Astrocyte (in vitro differentiated cells and primary cell): ENCODE measurements around the gene ARIH1. TPM values are rescaled to one million over a fixed set of nuclear protein-coding genes. Genes with fewer than 3 reads are reported as not detected.
"Not testable (repeated sequence)": the region's sequence is repeated elsewhere in the genome, so short reads cannot be mapped to it uniquely, and the experiment has no call there.

ENCODE experiments used
- DNase-seq: peaks from one replicate; pipeline ENCODE4 v3.0.0-alpha.2; 2010; ENCODE audit warnings: low read depth
- FAIRE-seq: peaks from 2 replicates; lab custom pipeline; 2011; peaks lifted over from hg19 to GRCh38; lab: Jason Lieb, UNC
- H2AFZ ChIP-seq: 2 replicates; pipeline ENCODE4 v1.6.0; 2012; ENCODE audit warnings: low read depth, low read length, inconsistent platforms
- H3K27ac ChIP-seq: 2 replicates; pipeline ENCODE4 v1.5.1; 2011; ENCODE audit warnings: low read depth, low read length, inconsistent platforms
- H3K27me3 ChIP-seq: 2 replicates; pipeline ENCODE4 v1.6.0; 2011; ENCODE audit warnings: low read length, inconsistent platforms; ENCODE audit not compliant: insufficient read depth
- H3K36me3 ChIP-seq: 2 replicates; pipeline ENCODE4 v1.5.1; 2011; ENCODE audit warnings: low read length, inconsistent platforms; ENCODE audit not compliant: insufficient read depth
- H3K4me1 ChIP-seq: 2 replicates; pipeline ENCODE4 v1.5.1; 2011; ENCODE audit warnings: low read length, inconsistent platforms; ENCODE audit not compliant: insufficient read depth
- H3K4me2 ChIP-seq: 2 replicates; pipeline ENCODE4 v1.6.0; 2012; ENCODE audit warnings: low read length, inconsistent platforms
- H3K4me3 ChIP-seq: 2 replicates; pipeline ENCODE4 v1.5.1; 2011; ENCODE audit warnings: low read depth, mild to moderate bottlenecking, low read length, inconsistent platforms; ENCODE audit not compliant: insufficient read depth
- H3K79me2 ChIP-seq: 2 replicates; pipeline ENCODE4 v1.6.0; 2012; ENCODE audit warnings: mild to moderate bottlenecking, low read length, inconsistent platforms; ENCODE audit not compliant: insufficient read depth
- H3K9ac ChIP-seq: 2 replicates; pipeline ENCODE4 v1.6.0; 2012; ENCODE audit warnings: mild to moderate bottlenecking, low read length, inconsistent platforms
- H3K9me3 ChIP-seq: 2 replicates; pipeline ENCODE4 v1.5.1; 2012; ENCODE audit warnings: low read depth, mild to moderate bottlenecking, low read length, inconsistent platforms; ENCODE audit not compliant: insufficient read depth
- H4K20me1 ChIP-seq: 2 replicates; pipeline ENCODE4 v1.6.0; 2012; ENCODE audit warnings: low read length, inconsistent platforms; ENCODE audit not compliant: insufficient read depth
- H3K27ac Mint-ChIP-seq: one replicate; pipeline ENCODE4 v1.8.0; 2021; ENCODE audit warnings: mild to moderate bottlenecking, mixed read lengths; ENCODE audit not compliant: unreplicated experiment
- H3K27me3 Mint-ChIP-seq: one replicate; pipeline ENCODE4 v1.8.0; 2021; ENCODE audit warnings: low read depth, mixed read lengths; ENCODE audit not compliant: unreplicated experiment
- H3K36me3 Mint-ChIP-seq: one replicate; pipeline ENCODE4 v1.8.0; 2021; ENCODE audit warnings: low read depth, mixed read lengths; ENCODE audit not compliant: unreplicated experiment
- H3K4me1 Mint-ChIP-seq: one replicate; pipeline ENCODE4 v1.8.0; 2021; ENCODE audit warnings: low read depth, mixed read lengths; ENCODE audit not compliant: unreplicated experiment
- H3K4me3 Mint-ChIP-seq: one replicate; pipeline ENCODE4 v1.8.0; 2021; ENCODE audit warnings: mild to moderate bottlenecking, moderate library complexity, mixed read lengths; ENCODE audit not compliant: unreplicated experiment
- H3K9me3 Mint-ChIP-seq: one replicate; pipeline ENCODE4 v1.8.0; 2021; ENCODE audit warnings: mild to moderate bottlenecking, mixed read lengths; ENCODE audit not compliant: unreplicated experiment
- CTCF ChIP-seq: IDR thresholded peaks from 2 replicates; pipeline ENCODE4 v1.5.1; 2011; ENCODE audit warnings: low read depth, mild to moderate bottlenecking, inconsistent platforms, low read length, moderate library complexity; ENCODE audit not compliant: insufficient read depth
- EZH2 ChIP-seq: IDR thresholded peaks from 2 replicates; pipeline ENCODE4 v1.6.1; 2012; ENCODE audit warnings: mild to moderate bottlenecking, low read length, inconsistent platforms; ENCODE audit not compliant: insufficient read depth
- total RNA-seq: library from RNA; stranded (reverse); gene quantifications from 2 replicates; pipeline ENCODE4 v1.2.1, GENCODE V29; 2021

Gene ARIH1
- total RNA-seq, 1 donor from 2014 or later, result 212 TPM

DNA sequence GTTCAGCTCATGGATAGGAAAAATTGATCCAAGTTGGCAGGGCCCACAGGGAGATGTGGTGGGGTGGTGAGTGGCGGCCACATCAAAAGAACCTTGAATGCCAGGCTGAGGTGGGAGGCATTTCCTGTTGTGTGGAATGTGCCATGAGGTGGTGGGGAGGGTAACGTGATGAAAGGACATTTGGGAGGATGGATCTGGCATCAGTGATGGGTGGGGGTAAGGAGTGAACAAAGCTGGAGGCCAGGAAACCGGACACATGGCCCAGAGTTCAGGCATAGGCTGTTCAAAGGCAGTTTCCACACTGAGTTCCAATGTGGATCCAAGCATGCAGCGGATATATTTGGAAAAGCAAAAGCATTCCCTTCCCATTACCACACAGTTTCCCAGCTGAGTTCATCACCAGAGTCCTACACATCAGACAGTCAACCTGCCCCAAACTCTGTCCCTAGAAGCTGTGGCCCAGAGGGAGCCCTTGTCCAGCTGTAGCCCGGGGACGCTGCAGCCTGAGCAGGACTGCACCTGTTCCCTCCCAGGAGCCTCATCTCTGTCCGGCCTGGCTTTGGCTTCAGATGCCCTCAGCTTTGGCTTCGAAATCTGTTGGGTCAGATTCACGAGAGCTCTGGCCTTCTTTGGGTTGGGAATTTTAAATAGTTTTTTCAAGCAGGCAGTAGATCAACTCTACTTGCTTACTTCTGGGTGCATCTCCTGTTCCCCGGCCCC, 142.5 kb downstream of the ARIH1 start:
- peaks cover 12% of the 10 kb centered on the region for H3K4me1 Mint-ChIP-seq
- no peak overlapping the region for H3K9ac ChIP-seq
- no peak overlapping the region for H3K4me2 ChIP-seq
- no peaks in the 10 kb centered on the region for H3K79me2 ChIP-seq
- DNase-seq (no peak), FAIRE-seq (no peak)
- no peaks in the 10 kb centered on the region for H3K27me3 ChIP-seq
- no peak overlapping the region for H3K4me3 ChIP-seq
- no peaks in the 10 kb centered on the region for H3K27me3 Mint-ChIP-seq
- H2AFZ ChIP-seq, result no peak overlapping the region
- no peaks in the 10 kb centered on the region for H3K4me1 ChIP-seq
- H3K27ac ChIP-seq, result no peak overlapping the region
- TF ChIP-seq EZH2 (no peak), CTCF (no peak)
- no peak overlapping the region for H3K27ac Mint-ChIP-seq
- H3K9me3 ChIP-seq, result no peaks in the 10 kb centered on the region
- no peak overlapping the region for H3K4me3 Mint-ChIP-seq
- H3K36me3 ChIP-seq, result no peaks in the 10 kb centered on the region
- peaks cover 2% of the 10 kb centered on the region for H3K36me3 Mint-ChIP-seq
- H3K9me3 Mint-ChIP-seq, result no peaks in the 10 kb centered on the region
- no peaks in the 10 kb centered on the region for H4K20me1 ChIP-seq

GRCh38 chr15:72623854-72624253, 149.7 kb downstream of the ARIH1 start:
- not testable (repeated sequence) for DNase-seq, H3K4me3 Mint-ChIP-seq, H3K9me3 Mint-ChIP-seq, H3K36me3 ChIP-seq, H3K79me2 ChIP-seq, H3K27me3 Mint-ChIP-seq, H2AFZ ChIP-seq, H3K27ac ChIP-seq, H3K27me3 ChIP-seq, H3K4me1 Mint-ChIP-seq, H3K27ac Mint-ChIP-seq, H4K20me1 ChIP-seq, H3K4me1 ChIP-seq, H3K9me3 ChIP-seq, H3K9ac ChIP-seq, H3K4me3 ChIP-seq, FAIRE-seq, H3K36me3 Mint-ChIP-seq, H3K4me2 ChIP-seq

DNA sequence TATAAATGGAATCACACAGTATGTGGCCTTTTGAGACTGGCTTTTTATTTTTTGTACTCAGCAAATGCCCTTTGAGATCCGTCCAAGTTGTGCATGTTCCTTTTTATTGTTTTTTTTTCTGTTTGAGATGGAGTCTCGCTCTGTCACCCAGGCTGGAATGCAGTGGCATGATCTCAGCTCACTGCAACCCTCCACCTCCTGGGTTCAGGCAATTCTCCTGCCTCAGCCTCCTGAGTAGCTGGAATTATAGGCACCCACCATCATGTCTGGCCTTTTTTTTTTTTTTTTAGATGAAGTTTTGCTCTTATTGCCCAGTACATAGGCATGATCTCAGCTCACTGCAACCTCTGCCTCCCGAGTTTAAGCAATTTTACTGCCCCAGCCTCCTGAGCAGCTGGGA, 152.0 kb downstream of the ARIH1 start:
- not testable (repeated sequence) for H3K4me2 ChIP-seq, H3K27ac ChIP-seq, H3K9me3 Mint-ChIP-seq, H3K4me1 Mint-ChIP-seq, H3K9me3 ChIP-seq, FAIRE-seq, H3K4me3 Mint-ChIP-seq, H3K79me2 ChIP-seq, H4K20me1 ChIP-seq, H3K27ac Mint-ChIP-seq, H3K36me3 Mint-ChIP-seq, DNase-seq, H3K9ac ChIP-seq, H3K4me1 ChIP-seq, H3K4me3 ChIP-seq, H2AFZ ChIP-seq, H3K27me3 ChIP-seq, H3K36me3 ChIP-seq
- H3K27me3 Mint-ChIP-seq, result peaks cover 10% of the 10 kb centered on the region

- not testable (repeated sequence) for H3K27ac Mint-ChIP-seq, H3K36me3 ChIP-seq, H3K9ac ChIP-seq, H3K36me3 Mint-ChIP-seq, H3K27me3 Mint-ChIP-seq, H3K4me3 Mint-ChIP-seq, H3K4me3 ChIP-seq, H3K79me2 ChIP-seq, H3K4me1 ChIP-seq, FAIRE-seq, H2AFZ ChIP-seq, H3K27me3 ChIP-seq, H3K27ac ChIP-seq, H4K20me1 ChIP-seq, H3K4me2 ChIP-seq, H3K9me3 Mint-ChIP-seq, H3K4me1 Mint-ChIP-seq, H3K9me3 ChIP-seq, DNase-seq
Observed at GRCh38 chr15:72628249-72629067, 154.3 kb downstream of the ARIH1 start.

GRCh38 chr15:72629068-72629570, 155.0 kb downstream of the ARIH1 start:
- H3K27ac Mint-ChIP-seq, result not testable (repeated sequence)

More at GRCh38 chr15:72629068-72629570, 155.0 kb downstream of the ARIH1 start:
- not testable (repeated sequence) for H3K9me3 Mint-ChIP-seq, DNase-seq, H3K27me3 ChIP-seq, H3K4me1 Mint-ChIP-seq, H2AFZ ChIP-seq, FAIRE-seq, H4K20me1 ChIP-seq, H3K4me1 ChIP-seq, H3K9me3 ChIP-seq, H3K4me3 Mint-ChIP-seq, H3K4me3 ChIP-seq, H3K36me3 ChIP-seq, H3K9ac ChIP-seq, H3K4me2 ChIP-seq, H3K79me2 ChIP-seq, H3K27ac ChIP-seq, H3K36me3 Mint-ChIP-seq, H3K27me3 Mint-ChIP-seq
